ENCODE measurements around the gene TGFB1I1. TPM values are rescaled to one million over a fixed set of nuclear protein-coding genes. Genes with fewer than 3 reads are reported as not detected.

Gene TGFB1I1
- total and polyA plus RNA-seq, 2 of the 13 experiments (the other 11 are each of a cell fraction or from before 2014, with no cell fraction given), result 0.80 to 2.9 TPM

GRCh38 chr16:31458073-31458843 is 13.7 kb upstream of the TGFB1I1 start (continued):
- TF ChIP-seq IKZF5 (CRISPR knock-in tag; IDR thresholded peaks at IDR 0.05) (peak; percentile 86), ZNF619 (CRISPR knock-in tag; IDR thresholded peaks at IDR 0.05) (peak; percentile 63; the same call in 1 of the 2 replicates), REST (IDR thresholded peaks at IDR 0.05; ENCODE audit: borderline replicate concordance in 1 of 2, low read depth in 1 of 2, low read length in 2 of 2) (peak in 1 of 2 experiments; percentile 77; a peak in 2 of 4 replicates), ZBTB7A (CRISPR knock-in tag; IDR thresholded peaks at IDR 0.05) (peak; percentile 73; the same call in 1 of the 2 replicates), HES4 (CRISPR knock-in tag; IDR thresholded peaks at IDR 0.05; ENCODE audit: borderline replicate concordance) (peak; percentile 73; the same call in 1 of the 2 replicates), FOXO1 (CRISPR knock-in tag; IDR thresholded peaks at IDR 0.05) (peak; percentile 76), ZXDC (CRISPR knock-in tag; IDR thresholded peaks at IDR 0.05) (no peak), HMG20B (CRISPR knock-in tag; conservative IDR thresholded peaks at IDR 0.05) (peak; percentile 73; the same call in 1 of the 2 replicates), ZNF780A (CRISPR knock-in tag; IDR thresholded peaks at IDR 0.05) (peak; percentile 41), KLF13 (CRISPR knock-in tag; IDR thresholded peaks at IDR 0.05) (peak; percentile 20), MEIS2 (CRISPR knock-in tag; IDR thresholded peaks at IDR 0.05) (0 out of 2 replicates have a peak, but pooled peaks have one; percentile 59), ZNF547 (CRISPR knock-in tag; IDR thresholded peaks at IDR 0.05) (peak; percentile 91), HOXA7 (CRISPR knock-in tag; IDR thresholded peaks at IDR 0.05) (no peak), ZNF883 (CRISPR knock-in tag; IDR thresholded peaks at IDR 0.05; ENCODE audit: not compliant biosample characterization) (peak; percentile 80), HCFC1 (IDR thresholded peaks at IDR 0.05; ENCODE audit: low read depth, low read length) (no peak; the same call in 1 of the 2 replicates), STAG1 (CRISPR knock-in tag; IDR thresholded peaks at IDR 0.05) (peak; percentile 64; the same call in 1 of the 2 replicates), RBM22 (optimal IDR thresholded peaks at IDR 0.05; ENCODE audit: low read length) (peak; percentile 92), ISL2 (CRISPR knock-in tag; IDR thresholded peaks at IDR 0.05) (peak; percentile 80), ZNF691 (CRISPR knock-in tag; IDR thresholded peaks at IDR 0.05; ENCODE audit: borderline replicate concordance, low read depth) (peak; percentile 73; the same call in 1 of the 2 replicates), ZNF670 (CRISPR knock-in tag; IDR thresholded peaks at IDR 0.05; ENCODE audit: borderline replicate concordance) (no peak; the same call in 1 of the 2 replicates), ZNF772 (CRISPR knock-in tag; IDR thresholded peaks at IDR 0.05) (peak; percentile 97)
